Smooth muscle cell (in vitro differentiated cells): ENCODE measurements around the gene PLD6. TPM values are rescaled to one million over a fixed set of nuclear protein-coding genes. Genes with fewer than 3 reads are reported as not detected.
"Not testable (repeated sequence)": the region's sequence is repeated elsewhere in the genome, so short reads cannot be mapped to it uniquely, and the experiment has no call there.

Source experiments
- DNase-seq: peaks from one replicate; lab custom pipeline; 2025; ENCODE audit not compliant: unreplicated experiment; lab: John Stamatoyannopoulos, UW
- H2AFZ ChIP-seq: fragments of 200-600 bp; sonication (generic); 2 replicates; pipeline ENCODE4 v1.6.0; 2016; ENCODE audit warnings: antibody characterized with exemption, low read depth, mild to moderate bottlenecking
- H3F3A ChIP-seq: fragments of 200-600 bp; sonication (generic); 2 replicates; pipeline ENCODE4 v1.6.0; 2017; ENCODE audit warnings: antibody characterized with exemption, low read depth
- H3K27ac ChIP-seq: fragments of 200-600 bp; sonication (generic); 2 replicates; pipeline ENCODE4 v1.5.1; 2016; ENCODE audit warnings: low read depth, mild to moderate bottlenecking
- H3K27me3 ChIP-seq: fragments of 200-600 bp; sonication (generic); 2 replicates; pipeline ENCODE4 v1.6.1; 2016; ENCODE audit warnings: low read depth, mild to moderate bottlenecking
- H3K36me3 ChIP-seq: fragments of 200-600 bp; sonication (generic); 2 replicates; pipeline ENCODE4 v1.5.1; 2016; ENCODE audit warnings: low read depth
- H3K4me1 ChIP-seq: fragments of 200-600 bp; sonication (generic); 2 replicates; pipeline ENCODE4 v1.5.1; 2016; ENCODE audit warnings: low read depth
- H3K4me2 ChIP-seq: fragments of 200-600 bp; sonication (generic); 2 replicates; pipeline ENCODE4 v1.6.0; 2016; ENCODE audit warnings: mild to moderate bottlenecking
- H3K4me3 ChIP-seq: fragments of 200-600 bp; sonication (generic); 2 replicates; pipeline ENCODE4 v1.5.1; 2016; ENCODE audit warnings: mild to moderate bottlenecking
- H3K79me2 ChIP-seq: fragments of 200-600 bp; sonication (generic); 2 replicates; pipeline ENCODE4 v1.6.0; 2016; ENCODE audit warnings: low read depth, mild to moderate bottlenecking
- H3K9ac ChIP-seq: fragments of 200-600 bp; sonication (generic); 2 replicates; pipeline ENCODE4 v1.6.0; 2016; ENCODE audit warnings: low read depth
- H3K9me3 ChIP-seq: fragments of 200-600 bp; sonication (generic); replicated peaks from 2 replicates; pipeline ENCODE4 v1.5.1; 2016; ENCODE audit warnings: low read depth
- H4K20me1 ChIP-seq: fragments of 200-600 bp; sonication (generic); 2 replicates; pipeline ENCODE4 v1.6.0; 2016; ENCODE audit warnings: low read depth
- CTCF ChIP-seq: fragments of 200-600 bp; sonication (generic); IDR thresholded peaks from 2 replicates; pipeline ENCODE4 v1.5.1; 2017; ENCODE audit warnings: borderline replicate concordance, mild to moderate bottlenecking, antibody characterized with exemption; ENCODE audit not compliant: insufficient read depth, poor library complexity, severe bottlenecking
- WGBS: methylation state at CpG from one replicate; pipeline ENCODE4 v1.1.7; 2016; ENCODE audit warnings: low lambda C conversion rate; 5-methylcytosine and 5-hydroxymethylcytosine counted together
- polyA plus RNA-seq: library from polyadenylated mRNA; unstranded; fragments of >200 nt; fragmentation: Nextera tagmentation; extraction: Ambion mirVana; gene quantifications from 2 replicates; pipeline ENCODE4 v1.2.1, GENCODE V29; 2016
- total RNA-seq: library from RNA; depleted of rRNA; stranded (reverse); fragments of >200 nt; gene quantifications from 2 replicates; pipeline ENCODE4 v1.2.3, GENCODE V29; 2014

Gene PLD6
- total and polyA plus RNA-seq, 2 experiments from 2014 or later, result 0.26 to 0.49 TPM

DNA sequence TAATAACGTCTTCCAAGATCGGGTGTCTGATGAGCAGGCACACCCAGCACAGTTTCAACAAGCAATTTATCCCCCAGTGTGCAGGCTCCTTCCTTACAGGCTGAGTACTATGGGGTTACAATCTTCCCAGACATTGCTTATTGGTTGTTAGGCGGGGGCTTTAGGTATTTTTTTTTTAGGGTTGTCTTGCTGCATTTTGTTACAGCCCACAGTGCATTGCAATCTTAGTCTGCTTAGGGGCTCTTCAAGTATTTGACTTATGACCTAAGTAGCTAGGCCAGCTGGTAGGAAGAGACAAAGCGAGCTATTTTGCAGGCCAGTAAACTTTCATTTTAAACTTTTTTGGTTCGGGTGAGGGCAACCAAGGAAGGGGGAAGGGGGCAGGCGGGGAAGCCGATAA lies 5.8 kb downstream of the PLD6 start:
- no peak for TF ChIP-seq CTCF
- Histone ChIP-seq H3K79me2 (no peaks in the 10 kb centered on the region), H3K4me3 (no peak overlapping the region), H3K27me3 (no peaks in the 10 kb centered on the region), H3F3A (no peaks in the 10 kb centered on the region), H3K27ac (no peak overlapping the region), H4K20me1 (no peaks in the 10 kb centered on the region), H3K4me2 (no peak overlapping the region), H3K36me3 (no peaks in the 10 kb centered on the region), H3K4me1 (no peaks in the 10 kb centered on the region), H3K9ac (no peak overlapping the region), H3K9me3 (no peaks in the 10 kb centered on the region), H2AFZ (no peak overlapping the region)
- WGBS, result 83% methylated on average over 7 of the region's 7 CpGs
- no peak for DNase-seq

- WGBS, result 100% methylated on average over 1 of the region's 1 CpG
- no peaks in the 10 kb centered on the region for H3K36me3 ChIP-seq
- H3K27ac ChIP-seq, result no peak overlapping the region
- no peak overlapping the region for H3K9ac ChIP-seq
- no peaks in the 10 kb centered on the region for H3K4me1 ChIP-seq
- no peaks in the 10 kb centered on the region for H4K20me1 ChIP-seq
- no peaks in the 10 kb centered on the region for H3K79me2 ChIP-seq
- H3K4me3 ChIP-seq, result no peak overlapping the region
- H3F3A ChIP-seq, result no peaks in the 10 kb centered on the region
- no peaks in the 10 kb centered on the region for H3K27me3 ChIP-seq
- H2AFZ ChIP-seq, result no peak overlapping the region
- H3K9me3 ChIP-seq, result no peaks in the 10 kb centered on the region
- TF ChIP-seq CTCF, result no peak
- DNase-seq, result no peak
- no peak overlapping the region for H3K4me2 ChIP-seq
These were observed 7.9 kb downstream of the PLD6 start for GRCh38 chr17:17198281-17198680.

DNA sequence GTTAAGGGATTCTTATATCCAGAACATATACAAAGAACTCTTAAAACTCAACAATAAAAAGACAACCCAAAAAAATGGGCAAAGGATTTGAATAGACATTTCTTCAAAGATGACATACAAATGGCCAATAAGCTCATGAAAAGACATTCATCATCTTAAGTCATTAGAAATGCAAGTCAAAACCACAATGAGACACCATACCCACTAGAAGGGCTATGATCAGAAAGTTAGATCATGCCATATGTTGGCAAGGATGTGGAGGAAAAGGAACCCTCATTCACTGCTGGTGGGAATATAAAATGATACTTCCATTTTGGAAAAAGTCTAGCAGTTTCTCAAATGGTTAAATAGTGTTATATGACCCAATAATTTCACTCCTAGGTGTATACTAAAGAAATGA lies 9.4 kb downstream of the PLD6 start:
- DNase-seq, result no peak
- Histone ChIP-seq H3K9me3 (no peaks in the 10 kb centered on the region), H3K4me1 (peaks cover 4% of the 10 kb centered on the region), H3K27me3 (no peaks in the 10 kb centered on the region), H3K4me3 (no peak overlapping the region), H3K27ac (no peak overlapping the region), H3K9ac (no peak overlapping the region), H2AFZ (no peak overlapping the region), H3K36me3 (no peaks in the 10 kb centered on the region), H3K4me2 (no peak overlapping the region), H3K79me2 (no peaks in the 10 kb centered on the region), H4K20me1 (no peaks in the 10 kb centered on the region), H3F3A (no peaks in the 10 kb centered on the region)
- no peak for TF ChIP-seq CTCF

DNA sequence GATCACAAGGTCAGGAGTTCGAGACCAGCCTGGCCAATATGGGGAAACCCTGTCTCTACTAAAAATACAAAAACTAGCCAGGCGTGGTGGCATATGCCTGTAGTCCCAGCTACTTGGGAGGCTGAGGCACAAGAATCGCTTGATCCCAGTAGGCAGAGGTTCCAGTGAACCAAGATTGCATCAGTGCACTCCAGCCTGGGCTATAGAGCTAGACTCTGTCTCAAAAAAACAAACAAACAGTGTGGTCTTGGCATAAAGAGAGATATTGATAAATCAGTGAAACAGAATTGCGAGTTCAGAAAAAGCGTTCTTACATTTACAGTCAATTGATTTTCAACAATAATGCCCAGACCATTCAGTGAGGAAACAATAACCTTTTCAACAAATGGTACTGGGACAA lies 10.7 kb downstream of the PLD6 start:
- 94% methylated on average over 5 of the region's 5 CpGs for WGBS
- H3K4me3 ChIP-seq, H3K27me3 ChIP-seq, H3K4me2 ChIP-seq, H3K79me2 ChIP-seq, DNase-seq, H3F3A ChIP-seq, H3K36me3 ChIP-seq, H4K20me1 ChIP-seq, H3K4me1 ChIP-seq, H3K9ac ChIP-seq, H3K9me3 ChIP-seq, H2AFZ ChIP-seq, H3K27ac ChIP-seq: not testable (repeated sequence)
